Activated T-cell treated with anti-CD3 and anti-CD28 coated beads, Interleukin-2, amount 50 U/mL, for 72 hours (primary cell): ENCODE data around the gene IZUMO3. TPM values are rescaled to one million over a fixed set of nuclear protein-coding genes. Genes with fewer than 3 reads are reported as not detected.

Experiments used
- ATAC-seq, 2 donors: fragments of 150-1000 bp; cut with Tn5 transposase; replicated peaks in 1 of 2; 2 replicates each; pipeline ENCODE4 v1.10.0; 2021; ENCODE audit warnings: moderate library complexity in 2 of 2, mild to moderate bottlenecking in 1 of 2
- DNase-seq, 2 donors: peaks; one replicate each; pipeline ENCODE4 v3.0.0; 2021 to 2022; ENCODE audit warnings: mixed read lengths in 1 of 2
- H3K27ac Mint-ChIP-seq: one replicate; pipeline ENCODE4 v1.8.0; 2022; ENCODE audit warnings: mild to moderate bottlenecking, moderate library complexity, mixed read lengths
- H3K27me3 Mint-ChIP-seq: one replicate; pipeline ENCODE4 v1.8.0; 2022; ENCODE audit warnings: low read depth, mixed read lengths
- H3K36me3 Mint-ChIP-seq, 2 donors: one replicate each; pipeline ENCODE4 v1.8.0; 2022; ENCODE audit warnings: mixed read lengths in 2 of 2, mild to moderate bottlenecking in 1 of 2; ENCODE audit not compliant: insufficient read depth in 2 of 2
- H3K4me1 Mint-ChIP-seq: one replicate; pipeline ENCODE4 v1.8.0; 2022; ENCODE audit warnings: low read depth, mixed read lengths
- H3K4me3 Mint-ChIP-seq, 2 donors: one replicate each; pipeline ENCODE4 v1.8.0; 2022; ENCODE audit warnings: mild to moderate bottlenecking in 2 of 2, mixed read lengths in 2 of 2, moderate library complexity in 2 of 2
- H3K9me3 Mint-ChIP-seq, 2 donors: one replicate each; pipeline ENCODE4 v1.8.0; 2022; ENCODE audit warnings: mixed read lengths in 2 of 2
- total RNA-seq, 2 donors: library from RNA; stranded (reverse); gene quantifications; one replicate each; pipeline ENCODE4 v1.2.3, GENCODE V29; 2022

IZUMO3 gene
- total RNA-seq, 2 donors from 2014 or later: not detected

DNA sequence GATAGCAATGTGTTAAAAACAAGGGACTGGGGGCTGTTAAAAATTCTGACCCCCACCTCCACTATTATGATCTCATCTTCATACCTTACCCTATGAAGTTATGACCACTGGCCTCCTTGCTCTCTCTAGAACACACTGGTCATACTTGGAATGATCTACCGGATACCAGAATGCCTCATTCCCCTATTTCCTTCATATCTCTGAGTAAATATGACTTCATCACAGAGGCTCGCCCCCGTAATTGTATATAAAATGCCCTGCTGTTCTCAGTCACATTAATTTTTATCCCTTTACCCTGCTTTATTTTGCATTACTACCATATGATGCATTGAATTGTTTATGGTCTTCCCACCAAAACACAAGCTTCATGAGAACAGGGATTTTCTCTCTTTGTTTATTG, 29.2 kb downstream of the IZUMO3 start:
- DNase-seq (no peak), ATAC-seq (no peak)
- H3K9me3 Mint-ChIP-seq: peaks cover 9 to 16% of the 10 kb centered on the region in 2 donors
- H3K36me3 Mint-ChIP-seq: no peaks in the 10 kb centered on the region
- no peaks in the 10 kb centered on the region for H3K27me3 Mint-ChIP-seq
- no peaks in the 10 kb centered on the region for H3K4me1 Mint-ChIP-seq
- no peak overlapping the region for H3K4me3 Mint-ChIP-seq
- no peak overlapping the region for H3K27ac Mint-ChIP-seq

DNA sequence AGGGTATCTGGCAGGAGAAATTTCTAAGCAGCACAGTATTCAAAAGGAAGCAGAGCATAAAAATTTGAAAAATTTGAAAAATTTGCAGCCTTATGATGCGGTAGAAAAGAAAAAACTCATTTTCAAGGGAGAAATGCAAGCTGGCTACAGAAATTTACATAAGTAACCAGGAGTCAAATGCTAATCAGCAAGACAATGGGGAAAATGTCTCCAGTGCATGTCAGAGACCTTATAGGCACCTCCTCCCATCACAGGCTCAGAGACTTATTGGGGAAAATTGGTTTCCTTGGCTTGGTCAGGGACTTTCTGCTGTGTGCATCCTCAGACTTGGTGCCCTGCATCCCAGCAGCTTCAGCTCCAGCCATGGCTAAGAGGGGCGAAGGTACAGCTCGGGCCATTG, 35.8 kb downstream of the IZUMO3 start:
- Mint-ChIP-seq H3K4me1 (no peaks in the 10 kb centered on the region), H3K36me3 (peaks cover 0 to 5% of the 10 kb centered on the region in 2 donors), H3K27ac (no peak overlapping the region), H3K27me3 (no peaks in the 10 kb centered on the region), H3K4me3 (no peak overlapping the region), H3K9me3 (peaks cover 18 to 20% of the 10 kb centered on the region in 2 donors)
- ATAC-seq: no peak
- DNase-seq: no peak

DNA sequence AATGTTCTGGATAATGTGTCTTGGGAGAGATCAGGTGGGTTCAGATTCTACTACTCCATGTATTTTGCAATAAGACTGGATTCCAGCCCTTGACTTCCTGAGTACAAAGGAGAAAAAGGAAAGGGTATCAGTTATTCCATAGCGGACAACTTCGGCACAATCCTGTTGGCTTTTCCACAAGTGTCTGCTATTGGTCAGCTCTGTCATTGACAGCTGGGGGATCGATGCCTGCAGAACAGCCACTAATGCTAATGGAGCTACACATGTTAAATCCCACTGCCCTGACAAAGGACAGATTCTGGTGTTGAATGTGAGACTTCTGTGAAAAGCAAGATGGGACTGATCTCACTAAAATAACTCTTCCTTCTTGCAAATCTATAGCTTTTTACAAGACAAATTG, 41.2 kb downstream of the IZUMO3 start:
- Mint-ChIP-seq H3K4me3 (no peak overlapping the region), H3K27ac (no peak overlapping the region), H3K27me3 (no peaks in the 10 kb centered on the region), H3K4me1 (no peaks in the 10 kb centered on the region), H3K36me3 (peaks cover 1 to 4% of the 10 kb centered on the region in 2 donors), H3K9me3 (peaks cover 7 to 15% of the 10 kb centered on the region in 2 donors)
- ATAC-seq (no peak), DNase-seq (no peak)

GRCh38 chr9:24502206-24502937, 43.3 kb downstream of the IZUMO3 start:
- DNase-seq: no peak
- peaks cover 9 to 13% of the 10 kb centered on the region in 2 donors for H3K9me3 Mint-ChIP-seq
- no peak for ATAC-seq
- no peaks in the 10 kb centered on the region for H3K4me1 Mint-ChIP-seq
- H3K36me3 Mint-ChIP-seq: peaks cover 3 to 4% of the 10 kb centered on the region in 2 donors
- no peaks in the 10 kb centered on the region for H3K27me3 Mint-ChIP-seq
- H3K4me3 Mint-ChIP-seq: no peak overlapping the region
- H3K27ac Mint-ChIP-seq: no peak overlapping the region

DNA sequence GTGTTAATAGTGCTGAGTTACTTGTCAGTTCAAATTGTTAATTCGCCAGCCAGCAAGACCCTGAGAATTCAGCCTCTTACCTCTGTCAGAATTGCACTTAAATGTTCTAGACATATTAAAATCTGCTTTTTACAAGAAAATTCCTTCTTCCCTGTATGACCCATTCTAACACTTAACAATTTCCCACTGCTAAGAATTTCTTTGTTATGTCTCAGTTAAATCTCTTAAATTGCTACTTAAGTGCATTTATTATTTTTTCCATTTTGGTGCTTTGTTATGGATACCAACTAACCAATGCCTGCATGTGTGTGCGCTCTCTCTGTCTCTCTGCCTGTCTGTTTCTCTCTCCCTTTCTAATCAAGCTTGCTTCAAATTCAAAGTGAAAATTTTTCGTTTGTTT, 44.9 kb downstream of the IZUMO3 start:
- Mint-ChIP-seq H3K36me3 (peaks cover 3 to 4% of the 10 kb centered on the region in 2 donors), H3K27ac (no peak overlapping the region), H3K4me1 (no peaks in the 10 kb centered on the region), H3K27me3 (no peaks in the 10 kb centered on the region), H3K4me3 (no peak overlapping the region), H3K9me3 (peaks cover 10 to 13% of the 10 kb centered on the region in 2 donors)
- ATAC-seq: no peak
- no peak for DNase-seq

- ATAC-seq (no peak), DNase-seq (no peak)
- Mint-ChIP-seq H3K9me3 (peaks cover 14 to 19% of the 10 kb centered on the region in 2 donors), H3K4me3 (no peak overlapping the region), H3K27me3 (no peaks in the 10 kb centered on the region), H3K27ac (no peak overlapping the region), H3K36me3 (peaks cover 3 to 6% of the 10 kb centered on the region in 2 donors), H3K4me1 (no peaks in the 10 kb centered on the region)
Measured at GRCh38 chr9:24498632-24499031, 47.1 kb downstream of the IZUMO3 start.

- no peak overlapping the region for H3K27ac Mint-ChIP-seq
- DNase-seq: no peak
- no peak overlapping the region for H3K4me3 Mint-ChIP-seq
- no peaks in the 10 kb centered on the region for H3K4me1 Mint-ChIP-seq
- peaks cover 3 to 6% of the 10 kb centered on the region in 2 donors for H3K36me3 Mint-ChIP-seq
- no peaks in the 10 kb centered on the region for H3K27me3 Mint-ChIP-seq
- no peak for ATAC-seq
- H3K9me3 Mint-ChIP-seq: peaks cover 14 to 23% of the 10 kb centered on the region in 2 donors
Measured at GRCh38 chr9:24497671-24498070, 48.0 kb downstream of the IZUMO3 start.
